ENCODE results near the gene WDR88.

GRCh38 chr19:33098055-33098534, 33.8 kb upstream of the WDR88 start:
- no peak for TF ChIP-seq CTCF (IDR thresholded peaks at IDR 0.05)
- no peak for TF ChIP-seq POLR2A (IDR thresholded peaks at IDR 0.05)
- TF ChIP-seq EP300 (IDR thresholded peaks at IDR 0.05), result no peak

All from ovary (tissue), 3 donors.